Activated naive CD4-positive, alpha-beta T cell treated with anti-CD3 and anti-CD28 coated beads, Interleukin-2, amount 50 U/mL, for 16 hours (primary cell): Measurements from ENCODE around the gene MRPL49.

ENCODE experiments used
- DNase-seq: peaks from one replicate; pipeline ENCODE4 v3.0.0-alpha.2; 2020

MRPL49 gene

DNA sequence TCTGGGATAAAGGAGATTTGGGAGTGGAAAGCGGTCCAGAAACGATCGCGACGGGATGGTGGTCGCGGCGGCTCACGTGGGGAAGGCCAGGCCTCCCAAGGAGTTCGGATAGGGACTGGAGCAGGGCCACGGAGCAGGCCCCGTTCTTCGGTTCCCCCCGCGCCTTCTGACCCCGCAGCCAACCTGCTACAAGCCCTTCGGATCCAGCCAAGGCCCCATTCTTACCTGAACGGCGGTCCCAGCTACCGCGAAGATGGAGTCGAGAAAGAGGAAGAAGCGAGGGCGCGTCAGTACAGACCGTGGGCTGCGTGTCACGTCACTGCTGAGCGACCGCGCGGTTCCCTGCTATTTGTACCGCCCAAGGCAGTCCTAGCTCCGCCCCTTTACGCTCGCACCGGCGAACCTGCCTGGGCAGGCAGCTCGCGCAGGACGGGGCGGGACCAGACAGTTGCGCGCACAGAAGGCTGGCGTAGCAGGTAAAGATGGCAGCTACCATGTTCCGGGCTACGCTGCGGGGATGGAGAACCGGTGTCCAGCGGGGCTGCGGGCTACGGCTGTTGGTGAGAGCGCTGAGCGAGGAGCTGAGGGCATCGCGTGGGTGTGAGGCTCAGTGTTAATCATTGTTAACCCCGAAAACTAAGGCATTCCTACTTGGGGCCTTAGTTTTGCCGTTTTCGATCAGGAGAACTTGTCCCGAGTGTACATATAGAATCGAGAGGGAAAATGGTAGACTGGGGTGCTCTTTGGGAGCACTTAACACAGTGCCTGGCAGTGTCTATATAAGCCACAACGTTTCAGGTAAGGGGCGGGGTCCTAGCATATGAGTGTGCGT is at the start of gene MRPL49, which contains the start of gene FAU:
TSS of gene MRPL49 (plus strand) at position 457 of the 832 bp plus-strand sequence. CDS start at position 483, 26 bp downstream.
TSS of gene FAU (minus strand) at position 270 of the 832 bp plus-strand sequence. CDS start 321 bp downstream, outside the sequence.
- DNase-seq = peak; percentile 100

DNA sequence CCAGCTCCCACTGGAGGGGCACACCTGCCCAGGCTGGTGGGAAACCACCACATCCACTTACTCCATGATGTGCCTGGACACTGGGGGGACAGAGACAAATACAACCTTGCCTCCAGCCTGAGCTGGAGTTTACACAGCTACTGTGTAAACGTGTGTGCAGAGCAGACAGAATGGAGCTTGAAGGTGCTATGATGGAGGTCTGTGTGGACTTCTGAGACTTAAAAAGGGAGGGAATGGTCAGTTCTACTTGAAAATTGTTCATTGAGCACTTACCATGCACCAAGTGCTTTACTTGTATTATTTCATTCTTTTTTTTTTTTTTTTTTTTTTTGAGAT is 49.5 kb upstream of the MRPL49 start:
- no peak for DNase-seq

- no peak for DNase-seq
Observed at GRCh38 chr11:65077451-65077850, 44.7 kb upstream of the MRPL49 start.

- DNase-seq = peak; percentile 73
Observed at GRCh38 chr11:65078151-65078550, 44.0 kb upstream of the MRPL49 start.

- DNase-seq = no peak
Observed at GRCh38 chr11:65078786-65079342, 43.3 kb upstream of the MRPL49 start.

DNA sequence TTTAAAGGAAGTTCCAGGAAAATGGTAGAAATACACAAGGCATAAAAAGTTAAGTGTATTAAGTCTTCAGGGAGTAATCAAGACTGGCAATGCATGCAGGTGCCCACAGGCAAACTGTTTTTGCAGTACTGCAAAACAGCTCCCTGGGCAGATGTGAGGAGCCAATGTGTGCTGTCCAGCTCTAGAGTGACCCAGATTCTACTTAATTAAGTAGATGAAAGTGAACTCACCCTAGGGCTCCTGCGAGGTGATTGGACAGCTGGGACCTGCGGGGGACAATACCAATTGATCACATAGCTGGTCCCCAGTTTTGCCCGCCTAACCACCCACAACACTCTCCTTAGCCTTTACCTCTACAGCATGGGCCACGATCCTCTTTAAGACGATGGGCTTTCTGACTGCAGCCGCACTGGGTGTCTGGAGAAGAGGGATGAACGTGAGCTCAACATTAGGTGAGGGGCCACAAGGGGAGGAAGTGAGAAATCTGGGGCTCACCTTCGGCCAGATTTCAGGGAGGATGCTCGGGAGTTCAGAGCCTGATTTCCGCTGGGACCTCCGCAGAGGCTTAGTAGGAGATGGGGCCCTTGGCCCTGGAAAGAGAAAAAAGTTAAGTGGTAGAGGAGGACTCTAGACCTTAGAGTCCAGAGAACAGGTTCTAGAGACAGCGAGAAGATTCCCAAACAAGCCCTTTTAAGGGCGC is 38.8 kb upstream of the MRPL49 start:
- no peak for DNase-seq

DNA sequence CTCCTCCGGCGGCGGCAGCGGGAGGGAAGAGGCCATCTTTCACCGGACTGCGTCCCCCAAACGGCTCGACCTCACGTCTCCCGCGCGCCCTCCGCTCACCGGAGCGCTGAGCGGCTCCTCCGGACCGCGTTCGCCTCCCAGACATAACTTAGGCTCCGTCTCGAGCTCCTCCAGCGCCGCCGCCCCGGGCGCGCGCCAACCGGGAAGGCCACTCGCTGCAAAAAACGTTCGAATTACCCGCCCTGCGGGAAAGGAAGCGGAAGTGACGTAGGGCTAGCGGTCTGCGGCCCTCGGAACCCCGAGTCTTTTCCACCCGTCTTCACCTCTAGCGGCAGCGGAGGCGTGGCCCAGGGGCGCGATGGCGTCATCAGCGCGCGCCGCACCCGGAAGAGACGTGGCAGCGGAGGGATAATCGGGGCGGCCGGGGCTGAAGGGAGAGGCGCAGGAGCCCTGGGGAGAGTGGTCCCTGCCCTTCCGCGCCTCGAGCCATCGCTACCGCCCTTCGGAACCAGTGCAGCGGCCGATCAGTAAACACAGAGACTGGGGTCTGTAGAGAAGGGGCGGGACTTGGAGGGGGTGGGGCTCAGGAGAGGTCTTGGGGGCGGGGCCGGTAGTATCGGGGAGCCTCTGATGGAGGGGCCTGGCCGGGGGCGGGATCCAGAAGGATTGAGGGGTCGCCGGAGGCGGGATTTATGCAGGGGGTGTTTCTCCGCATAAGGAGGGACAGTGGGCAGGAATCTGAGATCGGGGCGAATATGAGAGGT is 38.1 kb upstream of the MRPL49 start, which contains the start of the genes CDCA5 and ZFPL1:
TSS of gene CDCA5 (minus strand) at position 207 of the 764 bp plus-strand sequence. CDS start at position 145, 62 bp downstream.
TSS of gene ZFPL1 (plus strand) at position 389 of the 764 bp plus-strand sequence. CDS start 477 bp downstream, outside the sequence.
- peak; percentile 95 for DNase-seq

DNA sequence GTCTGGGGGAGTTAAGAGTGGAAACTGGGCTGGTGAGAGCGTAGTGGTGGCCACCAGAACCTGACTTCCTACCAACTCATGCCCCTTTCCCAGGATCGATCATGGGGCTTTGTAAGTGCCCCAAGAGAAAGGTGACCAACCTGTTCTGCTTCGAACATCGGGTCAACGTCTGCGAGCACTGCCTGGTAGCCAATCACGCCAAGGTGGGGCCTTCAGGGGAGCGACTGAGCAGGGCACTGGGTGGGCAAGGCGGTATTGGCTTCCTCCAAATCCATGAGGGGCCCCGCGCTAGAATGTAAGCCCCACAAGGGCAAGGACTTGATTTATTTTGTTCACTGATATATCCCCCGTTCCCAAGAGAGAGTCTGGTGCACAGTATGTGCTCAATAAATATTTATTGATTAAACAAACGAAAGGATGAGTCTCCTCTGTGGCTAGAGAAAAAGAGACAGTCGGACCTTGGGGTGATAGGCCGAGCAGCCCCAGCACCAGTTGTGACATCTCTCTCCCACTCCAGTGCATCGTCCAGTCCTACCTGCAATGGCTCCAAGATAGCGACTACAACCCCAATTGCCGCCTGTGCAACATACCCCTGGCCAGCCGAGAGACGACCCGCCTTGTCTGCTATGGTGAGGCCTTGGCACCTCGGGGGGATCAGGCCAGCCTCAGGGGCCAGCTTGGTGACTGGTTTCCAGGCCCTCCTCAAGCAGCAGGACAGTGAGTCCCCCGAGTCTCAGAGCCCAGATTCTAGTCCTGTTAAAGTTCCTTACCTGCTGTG is 37.3 kb upstream of the MRPL49 start:
- no peak for DNase-seq

GRCh38 chr11:65085446-65085845 is 36.7 kb upstream of the MRPL49 start:
- no peak for DNase-seq

DNA sequence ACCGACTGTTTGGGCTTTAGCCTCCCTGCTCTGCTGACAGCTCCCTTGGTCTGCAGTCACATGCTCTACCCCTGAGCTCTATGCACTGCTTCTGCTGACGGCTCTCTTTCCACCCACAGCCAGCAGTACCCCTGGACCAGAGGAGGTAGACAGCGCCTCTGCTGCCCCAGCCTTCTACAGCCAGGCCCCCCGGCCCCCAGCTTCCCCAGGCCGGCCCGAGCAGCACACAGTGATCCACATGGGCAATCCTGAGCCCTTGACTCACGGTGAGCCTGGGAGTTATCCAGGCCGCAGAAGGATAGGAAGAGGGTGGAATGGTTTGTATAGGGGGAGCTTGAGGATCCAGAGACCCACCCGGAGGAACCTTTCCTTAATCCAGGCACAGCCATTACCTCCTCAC is 35.3 kb upstream of the MRPL49 start:
- no peak for DNase-seq

- no peak for DNase-seq
Observed at GRCh38 chr11:65087216-65087615, 34.9 kb upstream of the MRPL49 start.

GRCh38 chr11:65087827-65088226 is 34.3 kb upstream of the MRPL49 start:
- no peak for DNase-seq

DNA sequence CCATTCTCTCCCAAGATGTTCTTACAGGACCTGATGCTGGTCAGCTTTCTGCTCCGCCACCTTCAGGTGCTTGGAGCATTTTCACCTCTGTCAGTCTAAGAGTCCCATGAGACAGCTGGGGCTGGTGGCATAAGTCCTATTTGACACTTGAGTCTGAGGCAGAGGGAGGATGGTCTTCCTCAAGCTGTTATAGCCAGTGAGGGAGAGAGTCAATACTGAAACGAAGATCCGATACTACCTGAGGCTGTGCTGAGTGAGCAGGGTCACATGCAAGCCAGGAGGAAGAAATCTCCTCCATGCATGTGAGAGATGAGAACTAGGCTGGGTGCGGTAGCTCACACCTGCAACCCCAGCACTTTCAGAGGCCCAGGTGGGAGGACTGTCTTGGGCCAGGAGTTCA is 32.5 kb upstream of the MRPL49 start:
- DNase-seq = no peak

GRCh38 chr11:65090628-65091027 is 31.5 kb upstream of the MRPL49 start:
- no peak for DNase-seq

- DNase-seq = no peak
Observed at GRCh38 chr11:65095427-65095826, 26.7 kb upstream of the MRPL49 start.

DNA sequence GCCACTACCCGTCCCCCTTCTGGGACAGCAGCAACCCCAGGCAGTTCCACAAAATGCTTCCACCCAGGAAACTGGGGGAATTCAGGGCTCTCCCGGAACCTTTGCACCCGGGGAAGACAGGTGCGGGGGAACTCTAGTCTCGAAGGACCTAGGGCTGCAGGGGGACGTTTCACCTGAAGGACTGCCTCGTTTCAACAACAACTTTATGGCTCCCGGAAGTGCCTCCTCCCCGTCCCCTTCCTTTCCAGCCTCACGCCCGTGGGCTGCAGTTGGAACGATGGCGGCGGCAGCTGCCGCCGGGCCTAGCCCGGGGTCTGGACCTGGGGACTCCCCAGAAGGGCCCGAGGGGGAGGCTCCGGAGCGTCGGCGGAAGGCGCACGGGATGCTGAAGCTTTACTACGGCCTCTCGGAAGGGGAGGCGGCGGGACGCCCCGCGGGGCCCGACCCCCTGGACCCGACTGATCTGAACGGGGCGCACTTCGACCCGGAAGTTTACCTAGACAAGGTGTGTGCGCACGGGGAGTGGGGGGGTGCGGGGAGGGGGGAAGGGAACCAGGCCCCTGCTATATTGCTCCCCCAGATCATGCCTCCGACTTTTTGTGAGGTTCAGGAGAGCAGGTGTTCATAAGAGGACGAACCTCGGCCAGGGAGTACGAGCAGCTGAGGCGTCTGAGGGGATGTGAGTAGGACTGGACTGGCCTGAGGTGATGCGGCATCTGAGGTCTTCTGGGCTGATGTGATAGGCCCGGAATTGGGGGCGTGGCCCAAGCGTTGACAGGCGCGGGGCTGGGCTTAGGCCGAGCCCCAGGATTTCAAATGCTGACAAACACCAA is 25.9 kb upstream of the MRPL49 start, which contains the start of gene VPS51:
TSS of gene VPS51 (plus strand) at position 241 of the 833 bp plus-strand sequence. CDS start at position 278, 37 bp downstream.
- peak; percentile 84 for DNase-seq

DNA sequence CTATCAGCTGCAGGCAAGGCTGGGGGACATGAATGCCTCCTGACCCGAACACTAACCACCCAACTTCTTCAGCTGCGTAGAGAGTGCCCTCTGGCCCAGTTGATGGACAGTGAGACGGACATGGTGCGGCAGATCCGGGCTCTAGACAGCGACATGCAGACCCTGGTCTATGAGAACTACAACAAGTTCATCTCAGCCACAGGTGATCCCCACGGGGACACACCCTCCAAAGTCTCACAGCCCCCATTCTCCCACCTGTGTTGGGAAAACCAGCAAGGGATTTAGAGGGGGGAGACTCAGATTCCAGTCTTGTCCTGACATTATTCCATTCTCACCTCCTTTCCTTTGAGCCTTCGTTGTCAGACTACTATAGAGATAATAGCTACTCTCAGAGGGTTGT is 25.2 kb upstream of the MRPL49 start:
- DNase-seq = no peak

DNA sequence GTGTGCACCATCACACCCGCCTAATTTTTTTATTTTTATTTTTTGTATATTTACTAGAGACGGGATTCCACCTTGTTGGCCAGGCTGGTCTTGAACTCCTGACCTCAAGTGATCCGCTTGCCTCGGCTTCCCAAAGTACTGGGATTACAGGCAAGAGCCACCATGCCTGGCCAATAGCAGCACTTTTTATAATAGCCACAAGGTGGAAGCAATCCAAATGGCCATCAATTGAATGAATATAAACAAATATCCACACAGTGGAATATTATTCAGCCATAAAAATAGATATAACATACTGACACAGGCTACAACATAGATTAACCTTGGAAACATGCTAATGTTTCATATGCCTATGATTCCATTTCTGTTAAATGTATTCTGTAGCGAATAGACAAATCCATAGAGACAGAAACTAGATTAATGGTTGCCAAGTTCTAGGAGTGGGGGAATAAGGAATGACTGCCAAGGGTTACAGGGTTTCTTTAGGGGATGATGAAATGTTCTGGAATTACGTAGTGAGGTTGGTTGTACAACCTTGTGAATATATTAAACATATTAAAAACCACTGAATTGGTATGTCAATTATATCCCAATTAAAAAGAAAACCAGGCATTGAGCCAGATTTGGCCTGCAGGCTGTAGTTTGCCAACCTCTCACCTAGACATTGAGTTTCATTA is 21.3 kb upstream of the MRPL49 start:
- DNase-seq = no peak

GRCh38 chr11:65102142-65103095 is 19.7 kb upstream of the MRPL49 start:
- DNase-seq = no peak
